Heart left ventricle (tissue), 16 donors: ENCODE measurements around the gene CDHR3. TPM values are rescaled to one million over a fixed set of nuclear protein-coding genes. Genes with fewer than 3 reads are reported as not detected.
A peak's percentile ranks its signal among the peaks of the same experiment; 100 is the strongest.

Experiments used
- ATAC-seq, 4 donors: fragments of 200-7000 bp; cut with Tn5 transposase; one replicate each; pipeline ENCODE4 v1.9.1; 2020 to 2022; ENCODE audit warnings: moderate library complexity in 4 of 4, mild to moderate bottlenecking in 3 of 4, moderate number of reproducible peaks in 1 of 4
- DNase-seq, 5 donors: peaks; one replicate each; pipeline ENCODE4 v3.0.0-alpha.2; 2020
- H3K27ac ChIP-seq, 12 donors: fragments of 200-600 bp; sonication (generic) in 4 of 12; one replicate each; pipeline versions ENCODE4 v1.5.0 to v1.8.0; 2016 to 2022; ENCODE audit warnings: mild to moderate bottlenecking in 2 of 12
- H3K27me3 ChIP-seq, 9 donors: fragments of 200-600 bp; sonication (generic) in 2 of 9; one replicate each; pipeline versions ENCODE4 v1.5.1 to v1.8.0; 2016 to 2022; ENCODE audit warnings: mild to moderate bottlenecking in 3 of 9
- H3K36me3 ChIP-seq, 9 donors: fragments of 200-600 bp; sonication (generic) in 2 of 9; one replicate each; pipeline versions ENCODE4 v1.5.0 to v1.8.0; 2018 to 2022; ENCODE audit warnings: mild to moderate bottlenecking in 2 of 9
- H3K4me1 ChIP-seq, 12 donors: fragments of 200-600 bp; sonication (generic) in 4 of 12; one replicate each; pipeline versions ENCODE4 v1.5.0 to v1.8.0; 2016 to 2022; ENCODE audit warnings: mild to moderate bottlenecking in 3 of 12
- H3K4me3 ChIP-seq, 12 donors: fragments of 200-600 bp; sonication (generic) in 4 of 12; one replicate each; pipeline versions ENCODE4 v1.5.0 to v1.8.0; 2017 to 2022; ENCODE audit warnings: mild to moderate bottlenecking in 9 of 12, moderate library complexity in 4 of 12
- H3K9me3 ChIP-seq, 12 donors: fragments of 200-600 bp; sonication (generic) in 4 of 12; one replicate each; pipeline versions ENCODE4 v1.5.0 to v1.8.0; 2016 to 2022; ENCODE audit warnings: mild to moderate bottlenecking in 1 of 12
- POLR2A ChIP-seq, 2 donors: fragments of 450-650 bp; IDR thresholded peaks; one replicate each; pipeline ENCODE4 v1.6.1; 2017; ENCODE audit warnings: antibody characterized with exemption in 2 of 2, mild to moderate bottlenecking in 2 of 2, moderate library complexity in 2 of 2
- WGBS, 4 donors: extraction: QIAGEN DNeasy Blood & Tissue Kit in 2 of 4; methylation state at CpG; one replicate each; pipeline versions ENCODE4 v1.1.5 to v1.1.7; 2013 to 2018; 5-methylcytosine and 5-hydroxymethylcytosine counted together
- intact Hi-C, 10 donors: fragments of 100-400 bp; cut with DNase I; formaldehyde crosslinking; loops; one replicate each; pipeline versions ENCODE4 v1.11.1 to v1.14.2; 2022
- polyA plus RNA-seq, 2 donors: library from polyadenylated mRNA; stranded (reverse); fragments of 200-250 nt; gene quantifications; one replicate each; pipeline ENCODE4 v1.2.3, GENCODE V29; 2013
- total RNA-seq, 9 donors: library from RNA; depleted of rRNA in 2 of 9; stranded (reverse); fragments of >200 nt in 2 of 9; fragmentation: NEBNext Ultra II Directional in 3 of 9; extraction: Animal tissue kit (Norgen Biotek cat#: 25700) in 3 of 9; gene quantifications; one replicate each; pipeline versions ENCODE4 v1.1.0 to v1.2.4, GENCODE V29; 2016 to 2023
- TF ChIP-seq, protein P1 (sequence below), 12 donors: fragments of 200-600 bp; sonication (generic) in 4 of 12; IDR thresholded peaks; one replicate each; pipeline versions ENCODE4 v1.5.0 to v1.8.0; 2018 to 2022; ENCODE audit warnings: antibody characterized with exemption in 12 of 12, mild to moderate bottlenecking in 5 of 12
- donor health status: ischemic (EF 13 %, LVEDD 7.1; RV severe dilation, severe dysfunction).
- donor health status: healthy with polysubstance abuse.
- donor health status: DM: no; HTN: yes; CAD: no.
- donor health status: DM: no; HTN: no; CAD: no.
- donor health status: ischemic (EF 25% LVEDD 6.9; RV normal size, moderate dysfunction).
- donor health status: ischemic (EF 25% LVEDD 5.7; RV mildly dilated, moderate dysfunction).
- donor health status: healthy.
- donor health status: DM: yes; HTN: yes; CAD: no.
- donor health status: ischemic (EF 35%, LVEDD 5.7; RV mildly dilated, moderate dysfunction).
- donor health status: nonischemic (EF 11% LVEDD 7.7; RV severe dilation, severe dysfunction).
- donor health status: DM: yes; HTN: yes; CAD: no.
- donor health status: PGD.
- donor health status: ischemic (EF 29% LVEDD 5.4; RV normal size, mild dysfunction).
- donor health status: nonischemic (EF 23%, LVEDD 6.1; RV moderate dilation, normal function).

The CDHR3 gene
- total and polyA plus RNA-seq, 11 donors: 0.60 to 6.1 (median 1.4) TPM

GRCh38 chr7:105974471-105974870, 11.4 kb downstream of the CDHR3 start:
- 79 to 90% (median 82%) methylated on average over 5 of the region's 5 CpGs for WGBS, 4 donors
- DNase-seq: no peak
- Histone ChIP-seq H3K36me3 (no peaks in the 10 kb centered on the region), H3K27me3 (peaks cover 0 to 22% (median 0%) of the 10 kb centered on the region in 9 donors), H3K4me3 (no peak overlapping the region), H3K27ac (no peak overlapping the region), H3K4me1 (peaks cover 0 to 34% (median 0%) of the 10 kb centered on the region in 12 donors), H3K9me3 (no peaks in the 10 kb centered on the region)
- ATAC-seq: no peak
- TF ChIP-seq POLR2A (IDR thresholded peaks at IDR 0.05): no peak
- TF ChIP-seq, protein P1, sequence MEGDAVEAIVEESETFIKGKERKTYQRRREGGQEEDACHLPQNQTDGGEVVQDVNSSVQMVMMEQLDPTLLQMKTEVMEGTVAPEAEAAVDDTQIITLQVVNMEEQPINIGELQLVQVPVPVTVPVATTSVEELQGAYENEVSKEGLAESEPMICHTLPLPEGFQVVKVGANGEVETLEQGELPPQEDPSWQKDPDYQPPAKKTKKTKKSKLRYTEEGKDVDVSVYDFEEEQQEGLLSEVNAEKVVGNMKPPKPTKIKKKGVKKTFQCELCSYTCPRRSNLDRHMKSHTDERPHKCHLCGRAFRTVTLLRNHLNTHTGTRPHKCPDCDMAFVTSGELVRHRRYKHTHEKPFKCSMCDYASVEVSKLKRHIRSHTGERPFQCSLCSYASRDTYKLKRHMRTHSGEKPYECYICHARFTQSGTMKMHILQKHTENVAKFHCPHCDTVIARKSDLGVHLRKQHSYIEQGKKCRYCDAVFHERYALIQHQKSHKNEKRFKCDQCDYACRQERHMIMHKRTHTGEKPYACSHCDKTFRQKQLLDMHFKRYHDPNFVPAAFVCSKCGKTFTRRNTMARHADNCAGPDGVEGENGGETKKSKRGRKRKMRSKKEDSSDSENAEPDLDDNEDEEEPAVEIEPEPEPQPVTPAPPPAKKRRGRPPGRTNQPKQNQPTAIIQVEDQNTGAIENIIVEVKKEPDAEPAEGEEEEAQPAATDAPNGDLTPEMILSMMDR (IDR thresholded peaks at IDR 0.05): no peak
- intact Hi-C loops: no loop called here

DNA sequence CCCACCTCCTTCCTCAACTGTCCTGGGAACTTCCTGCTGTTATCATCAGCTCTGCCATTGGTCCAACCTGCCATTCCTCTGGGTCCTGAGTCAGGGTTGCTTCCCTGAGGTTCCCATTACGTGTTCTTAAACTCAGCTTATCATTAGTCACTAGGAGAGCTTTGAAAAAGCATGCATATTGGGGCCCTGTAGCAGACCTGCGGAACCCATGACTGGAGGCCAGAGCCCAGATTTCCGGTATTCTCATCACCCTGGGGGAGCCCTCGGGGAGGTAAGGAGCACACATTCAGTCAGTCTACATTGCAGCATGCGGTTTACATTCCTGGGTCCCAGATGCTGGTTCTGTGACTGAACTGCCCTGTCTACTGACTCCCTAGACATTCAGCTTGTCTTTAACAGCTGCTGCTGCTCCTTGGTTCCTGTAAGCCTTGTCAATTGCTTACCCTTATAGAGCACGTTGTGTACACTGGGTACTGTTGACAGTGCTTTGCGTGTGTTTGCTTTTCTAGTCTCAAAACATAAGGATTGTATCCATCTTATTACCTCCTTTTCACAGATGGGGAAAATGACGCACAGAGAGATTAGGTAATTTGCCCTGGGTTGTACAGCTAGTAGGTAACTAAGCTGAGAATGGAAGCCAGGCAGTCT, 12.8 kb downstream of the CDHR3 start:
- no peak overlapping the region for H3K4me3 ChIP-seq
- H3K4me1 ChIP-seq: peaks cover 0 to 34% (median 0%) of the 10 kb centered on the region in 12 donors
- H3K27me3 ChIP-seq: peaks cover 0 to 22% (median 0%) of the 10 kb centered on the region in 9 donors
- no peaks in the 10 kb centered on the region for H3K36me3 ChIP-seq
- no peak overlapping the region for H3K27ac ChIP-seq
- ATAC-seq: peak in 1 of 4 donors; percentile 28
- H3K9me3 ChIP-seq: no peaks in the 10 kb centered on the region
- no peak for DNase-seq
- no peak for TF ChIP-seq POLR2A (IDR thresholded peaks at IDR 0.05)
- TF ChIP-seq, protein P1 (IDR thresholded peaks at IDR 0.05): no peak
- 75 to 87% (median 80%) methylated on average over 8 of the region's 8 CpGs for WGBS, 4 donors
- intact Hi-C loops: no loop called here

GRCh38 chr7:105976868-105977267, 13.8 kb downstream of the CDHR3 start:
- DNase-seq (no peak), ATAC-seq (no peak)
- Histone ChIP-seq H3K27ac (no peak overlapping the region), H3K36me3 (no peaks in the 10 kb centered on the region), H3K4me3 (no peak overlapping the region), H3K27me3 (peaks cover 0 to 22% (median 0%) of the 10 kb centered on the region in 9 donors), H3K9me3 (no peaks in the 10 kb centered on the region), H3K4me1 (peaks cover 0 to 34% (median 0%) of the 10 kb centered on the region in 12 donors)
- intact Hi-C loops: no loop called here
- TF ChIP-seq, protein P1 (IDR thresholded peaks at IDR 0.05): no peak
- no peak for TF ChIP-seq POLR2A (IDR thresholded peaks at IDR 0.05)
- WGBS, 4 donors: 89 to 96% (median 91%) methylated on average over 4 of the region's 4 CpGs

GRCh38 chr7:105978035-105978434, 15.0 kb downstream of the CDHR3 start:
- Histone ChIP-seq H3K27me3 (peaks cover 0 to 12% (median 0%) of the 10 kb centered on the region in 9 donors), H3K4me3 (no peak overlapping the region), H3K36me3 (no peaks in the 10 kb centered on the region), H3K9me3 (no peaks in the 10 kb centered on the region), H3K4me1 (peaks cover 0 to 34% (median 0%) of the 10 kb centered on the region in 12 donors), H3K27ac (no peak overlapping the region)
- TF ChIP-seq, protein P1 (IDR thresholded peaks at IDR 0.05): no peak
- TF ChIP-seq POLR2A (IDR thresholded peaks at IDR 0.05): no peak
- ATAC-seq: peak; percentile 83 to 94 (median 88)
- peak in 3 of 5 donors; percentile 33 to 62 (median 52) for DNase-seq
- 45 to 55% (median 48%) methylated on average over 3 of the region's 3 CpGs for WGBS, 4 donors
- intact Hi-C loops: no loop called here
